SH-SY5Y (cell line): ENCODE measurements around the gene SLC66A3.

ENCODE experiments used
- GATA2 ChIP-seq: IDR thresholded peaks from 2 replicates; pipeline ENCODE4 v1.6.1; 2011; ENCODE audit warnings: mild to moderate bottlenecking, low read depth, low read length
- GATA3 ChIP-seq: IDR thresholded peaks from 2 replicates; pipeline ENCODE4 v1.6.1; 2011; ENCODE audit warnings: low read depth, mild to moderate bottlenecking, low read length, moderate library complexity

DNA sequence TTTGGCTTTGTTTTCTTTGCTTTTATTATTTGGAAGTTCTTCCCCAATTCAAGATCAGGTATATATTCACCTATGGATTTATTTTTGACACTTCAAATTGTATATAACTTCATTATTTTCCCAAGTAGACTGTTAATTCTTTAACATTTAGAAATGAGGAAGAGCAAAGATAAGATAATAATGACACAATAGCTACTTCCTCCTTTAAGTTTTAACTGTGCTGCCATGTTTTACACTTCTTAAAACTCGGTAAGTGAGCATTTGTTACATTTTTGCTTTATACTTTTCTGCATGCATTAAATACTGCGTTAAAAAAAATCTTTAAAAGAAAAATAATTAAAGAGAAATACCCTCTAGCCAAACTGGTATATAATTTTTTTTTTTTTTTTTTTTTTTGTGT is 32.5 kb downstream of the SLC66A3 start:
- TF ChIP-seq GATA2 = no peak
- TF ChIP-seq GATA3 = no peak
